PC-9 (cell line): Measurements from ENCODE around the gene ACACA.

Experiments used
- CTCF ChIP-seq: fragments of 200-600 bp; sonication (generic); conservative IDR thresholded peaks from 2 replicates; pipeline ENCODE4 v1.6.1; 2017; ENCODE audit warnings: mixed run types, antibody characterized with exemption, mild to moderate bottlenecking, moderate library complexity
- EZH2 ChIP-seq: fragments of 200-600 bp; sonication (generic); IDR thresholded peaks from 2 replicates; pipeline ENCODE4 v1.8.0; 2017; ENCODE audit warnings: antibody characterized with exemption, low read depth

DNA sequence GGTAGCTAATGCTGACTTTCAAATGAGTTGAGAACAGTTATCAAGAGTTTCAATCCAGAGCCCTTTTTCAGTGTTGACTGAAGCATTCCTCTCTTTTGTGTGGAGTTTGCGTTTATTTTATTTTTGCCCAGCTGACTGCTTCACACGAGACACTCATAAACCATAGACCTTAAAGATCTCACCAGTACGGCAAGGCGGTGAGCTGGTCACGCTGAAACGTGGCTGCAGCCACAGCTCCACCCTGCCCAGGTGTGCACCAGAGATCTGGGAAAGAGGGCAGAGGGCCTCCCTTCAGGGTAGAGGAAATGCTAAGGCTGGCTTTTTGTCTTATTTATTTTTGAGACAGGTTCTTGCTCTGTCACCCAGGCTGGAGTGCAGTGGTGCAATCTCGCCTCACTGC lies 345.7 kb downstream of the ACACA start:
- no peak for TF ChIP-seq CTCF
- no peak for TF ChIP-seq EZH2
